Loucy (cell line): ENCODE measurements around the gene RBM26.

ENCODE experiments used
- H2AFZ ChIP-seq: fragments of 200-600 bp; sonication (generic); 2 replicates; pipeline ENCODE4 v1.6.0; 2016; ENCODE audit warnings: antibody characterized with exemption, mild to moderate bottlenecking, low read length, moderate library complexity
- H3F3A ChIP-seq: fragments of 200-600 bp; 2 replicates; pipeline ENCODE4 v1.6.0; 2016; ENCODE audit warnings: antibody characterized with exemption, low read depth, mild to moderate bottlenecking
- H3K27me3 ChIP-seq: fragments of 200-600 bp; sonication (generic); 2 replicates; pipeline ENCODE4 v1.6.1; 2014; ENCODE audit warnings: low read length, mild to moderate bottlenecking; ENCODE audit not compliant: insufficient read depth, poor library complexity, severe bottlenecking
- H3K36me3 ChIP-seq: fragments of 200-600 bp; sonication (generic); 2 replicates; pipeline ENCODE4 v1.6.1; 2016; ENCODE audit warnings: low read length; ENCODE audit not compliant: insufficient read depth
- H3K4me1 ChIP-seq: fragments of 200-600 bp; sonication (generic); 2 replicates; pipeline ENCODE4 v1.5.1; 2014; ENCODE audit warnings: low read length, mild to moderate bottlenecking; ENCODE audit not compliant: insufficient read depth, poor library complexity, severe bottlenecking
- H3K4me2 ChIP-seq: fragments of 200-600 bp; sonication (generic); 2 replicates; pipeline ENCODE4 v1.6.0; 2014; ENCODE audit warnings: antibody characterized with exemption, low read length, low read depth, mild to moderate bottlenecking; ENCODE audit not compliant: poor library complexity, severe bottlenecking
- H3K4me3 ChIP-seq: fragments of 200-600 bp; sonication (generic); 2 replicates; pipeline ENCODE4 v1.5.1; 2014; ENCODE audit warnings: low read length, mild to moderate bottlenecking, mixed read lengths; ENCODE audit not compliant: poor library complexity, severe bottlenecking
- H3K79me2 ChIP-seq: fragments of 200-600 bp; sonication (generic); 2 replicates; pipeline ENCODE4 v1.6.1; 2014; ENCODE audit warnings: low read length; ENCODE audit not compliant: insufficient read depth
- H3K9ac ChIP-seq: fragments of 200-600 bp; sonication (generic); 2 replicates; pipeline ENCODE4 v1.6.0; 2014; ENCODE audit warnings: mild to moderate bottlenecking, low read depth, low read length, moderate library complexity; ENCODE audit not compliant: poor library complexity, severe bottlenecking
- H3K9me2 ChIP-seq: fragments of 200-600 bp; sonication (generic); replicated peaks from 2 replicates; pipeline ENCODE4 v1.6.1; 2016; ENCODE audit warnings: low read depth, low read length, mixed read lengths
- H3K9me3 ChIP-seq: fragments of 200-600 bp; sonication (generic); 2 replicates; pipeline ENCODE4 v1.6.1; 2014; ENCODE audit warnings: mild to moderate bottlenecking, antibody characterized with exemption, low read length, low read depth; ENCODE audit not compliant: insufficient read depth
- H4K20me1 ChIP-seq: fragments of 200-600 bp; sonication (generic); 2 replicates; pipeline ENCODE4 v1.6.0; 2014; ENCODE audit warnings: antibody characterized with exemption, low read length, mild to moderate bottlenecking; ENCODE audit not compliant: insufficient read depth, poor library complexity, severe bottlenecking
- CTCF ChIP-seq: fragments of 200-600 bp; sonication (generic); conservative IDR thresholded peaks from 2 replicates; pipeline ENCODE4 v1.5.1; 2014; ENCODE audit warnings: mild to moderate bottlenecking, antibody characterized with exemption, low read length
- EZH2phosphoT487 ChIP-seq: fragments of 200-600 bp; IDR thresholded peaks from 2 replicates; pipeline ENCODE4 v1.6.1; 2018; ENCODE audit warnings: antibody characterized with exemption, mild to moderate bottlenecking, moderate library complexity, borderline replicate concordance

RBM26 gene

DNA sequence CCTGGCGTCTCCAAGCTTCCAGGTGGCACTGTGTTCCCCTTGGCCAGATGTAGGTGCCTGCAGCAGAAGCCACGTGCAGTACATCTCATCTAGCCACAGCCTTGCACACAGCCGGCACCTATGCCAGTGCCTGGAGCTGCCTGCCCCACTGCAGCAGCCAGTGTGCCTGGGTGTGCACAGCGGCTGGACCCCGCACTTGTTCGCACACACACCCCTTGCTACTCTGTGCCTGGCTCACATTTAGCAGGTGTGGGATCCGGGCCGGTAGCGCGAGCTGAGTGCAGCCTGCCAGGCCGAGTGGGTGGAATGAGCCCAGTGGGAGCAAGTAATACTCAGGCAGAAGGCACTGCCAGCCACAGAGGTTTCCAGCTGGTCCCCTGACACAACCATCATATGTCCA is 26.9 kb upstream of the RBM26 start:
- Histone ChIP-seq H3K9ac (no peak overlapping the region), H3K4me1 (peaks cover under 1% of the 10 kb centered on the region), H3K9me2 (no peaks in the 10 kb centered on the region), H2AFZ (no peak overlapping the region), H3K27me3 (no peaks in the 10 kb centered on the region), H3F3A (no peaks in the 10 kb centered on the region), H4K20me1 (no peaks in the 10 kb centered on the region), H3K4me3 (no peak overlapping the region), H3K36me3 (no peaks in the 10 kb centered on the region), H3K9me3 (no peaks in the 10 kb centered on the region), H3K4me2 (no peak overlapping the region), H3K79me2 (no peaks in the 10 kb centered on the region)
- TF ChIP-seq CTCF, result no peak
- TF ChIP-seq EZH2phosphoT487, result no peak

GRCh38 chr13:79432086-79432485 is 26.0 kb upstream of the RBM26 start:
- TF ChIP-seq EZH2phosphoT487, result no peak
- TF ChIP-seq CTCF, result no peak

GRCh38 chr13:79429309-79429708 is 23.3 kb upstream of the RBM26 start:
- Histone ChIP-seq H3K4me1 (peaks cover 8% of the 10 kb centered on the region), H3K4me3 (no peak overlapping the region), H3K4me2 (no peak overlapping the region), H3K79me2 (no peaks in the 10 kb centered on the region), H3K36me3 (no peaks in the 10 kb centered on the region), H3K9ac (no peak overlapping the region), H2AFZ (no peak overlapping the region), H3K27me3 (no peaks in the 10 kb centered on the region), H4K20me1 (no peaks in the 10 kb centered on the region), H3F3A (no peaks in the 10 kb centered on the region), H3K9me2 (no peaks in the 10 kb centered on the region), H3K9me3 (no peaks in the 10 kb centered on the region)
- TF ChIP-seq CTCF (no peak), EZH2phosphoT487 (no peak)

More at GRCh38 chr13:79432086-79432485, 26.0 kb upstream of the RBM26 start:
- H4K20me1 ChIP-seq, result no peaks in the 10 kb centered on the region
- peaks cover 8% of the 10 kb centered on the region for H3K4me1 ChIP-seq
- no peaks in the 10 kb centered on the region for H3K79me2 ChIP-seq
- no peaks in the 10 kb centered on the region for H3K27me3 ChIP-seq
- no peak overlapping the region for H2AFZ ChIP-seq
- no peaks in the 10 kb centered on the region for H3K9me3 ChIP-seq
- no peaks in the 10 kb centered on the region for H3F3A ChIP-seq
- H3K9ac ChIP-seq, result no peak overlapping the region
- H3K4me3 ChIP-seq, result no peak overlapping the region
- H3K9me2 ChIP-seq, result no peaks in the 10 kb centered on the region
- H3K4me2 ChIP-seq, result no peak overlapping the region
- H3K36me3 ChIP-seq, result no peaks in the 10 kb centered on the region
